Mesendoderm (in vitro differentiated cells): ENCODE measurements around the gene PPM1D.
"Not testable (repeated sequence)": the region's sequence is repeated elsewhere in the genome, so short reads cannot be mapped to it uniquely, and the experiment has no call there.

Source experiments
- DNase-seq: peaks from one replicate; pipeline ENCODE4 v3.0.0; 2013
- H2AK5ac ChIP-seq: 2 replicates; pipeline ENCODE4 v1.6.1; 2013; ENCODE audit warnings: low read length, inconsistent platforms
- H2BK120ac ChIP-seq: 2 replicates; pipeline ENCODE4 v1.6.1; 2013; ENCODE audit warnings: low read depth, mild to moderate bottlenecking, low read length, moderate library complexity, mixed read lengths
- H2BK15ac ChIP-seq: replicated peaks from 2 replicates; pipeline ENCODE4 v1.6.1; 2013; ENCODE audit warnings: low read depth, mild to moderate bottlenecking, moderate library complexity
- H2BK5ac ChIP-seq: 2 replicates; pipeline ENCODE4 v1.6.1; 2013; ENCODE audit warnings: low read length, inconsistent platforms
- H3K18ac ChIP-seq: 2 replicates; pipeline ENCODE4 v1.6.1; 2013; ENCODE audit warnings: mild to moderate bottlenecking, low read length, mixed read lengths
- H3K23ac ChIP-seq: one replicate; pipeline ENCODE4 v1.6.1; 2013; ENCODE audit warnings: low read length
- H3K27ac ChIP-seq: 2 replicates; pipeline ENCODE4 v1.5.1; 2013; ENCODE audit warnings: low read depth, mild to moderate bottlenecking, inconsistent platforms, low read length, moderate library complexity
- H3K27me3 ChIP-seq: 2 replicates; pipeline ENCODE4 v1.6.1; 2013; ENCODE audit warnings: low read length, control low read depth, mild to moderate bottlenecking, inconsistent platforms; ENCODE audit not compliant: insufficient read depth, poor library complexity
- H3K36me3 ChIP-seq: 2 replicates; pipeline ENCODE4 v1.6.1; 2013; ENCODE audit warnings: low read length, inconsistent platforms; ENCODE audit not compliant: control insufficient read depth, insufficient read depth
- H3K4ac ChIP-seq: one replicate; pipeline ENCODE4 v1.6.1; 2013; ENCODE audit warnings: low read depth, mild to moderate bottlenecking, low read length, moderate library complexity
- H3K4me1 ChIP-seq: 2 replicates; pipeline ENCODE4 v1.6.1; 2013; ENCODE audit warnings: low read depth, low read length, inconsistent platforms; ENCODE audit not compliant: control insufficient read depth
- H3K4me2 ChIP-seq: 2 replicates; pipeline ENCODE4 v1.6.1; 2013; ENCODE audit warnings: low read length
- H3K4me3 ChIP-seq: 2 replicates; pipeline ENCODE4 v1.5.1; 2013; ENCODE audit warnings: mild to moderate bottlenecking, low read length
- H3K56ac ChIP-seq: one replicate; pipeline ENCODE4 v1.6.1; 2013; ENCODE audit warnings: low read length
- H3K79me1 ChIP-seq: 2 replicates; pipeline ENCODE4 v1.6.1; 2013; ENCODE audit warnings: low read length, inconsistent platforms
- H3K79me2 ChIP-seq: 2 replicates; pipeline ENCODE4 v1.6.1; 2013; ENCODE audit warnings: mild to moderate bottlenecking, low read length; ENCODE audit not compliant: control insufficient read depth, insufficient read depth
- H3K9ac ChIP-seq: 2 replicates; pipeline ENCODE4 v1.6.1; 2013; ENCODE audit warnings: low read length, inconsistent platforms
- H4K5ac ChIP-seq: one replicate; pipeline ENCODE4 v1.6.1; 2013; ENCODE audit warnings: low read length
- H4K8ac ChIP-seq: one replicate; pipeline ENCODE4 v1.6.1; 2013; ENCODE audit warnings: low read depth, mild to moderate bottlenecking, control low read depth, low read length, moderate library complexity
- WGBS: extraction: QIAGEN DNeasy Blood & Tissue Kit; methylation state at CpG from one replicate; pipeline ENCODE4 v1.1.7; 2013; ENCODE audit warnings: low lambda C conversion rate, missing lambda C conversion rate; ENCODE audit not compliant: insufficient coverage; ENCODE audit errors: extremely low coverage; 5-methylcytosine and 5-hydroxymethylcytosine counted together

PPM1D gene

DNA sequence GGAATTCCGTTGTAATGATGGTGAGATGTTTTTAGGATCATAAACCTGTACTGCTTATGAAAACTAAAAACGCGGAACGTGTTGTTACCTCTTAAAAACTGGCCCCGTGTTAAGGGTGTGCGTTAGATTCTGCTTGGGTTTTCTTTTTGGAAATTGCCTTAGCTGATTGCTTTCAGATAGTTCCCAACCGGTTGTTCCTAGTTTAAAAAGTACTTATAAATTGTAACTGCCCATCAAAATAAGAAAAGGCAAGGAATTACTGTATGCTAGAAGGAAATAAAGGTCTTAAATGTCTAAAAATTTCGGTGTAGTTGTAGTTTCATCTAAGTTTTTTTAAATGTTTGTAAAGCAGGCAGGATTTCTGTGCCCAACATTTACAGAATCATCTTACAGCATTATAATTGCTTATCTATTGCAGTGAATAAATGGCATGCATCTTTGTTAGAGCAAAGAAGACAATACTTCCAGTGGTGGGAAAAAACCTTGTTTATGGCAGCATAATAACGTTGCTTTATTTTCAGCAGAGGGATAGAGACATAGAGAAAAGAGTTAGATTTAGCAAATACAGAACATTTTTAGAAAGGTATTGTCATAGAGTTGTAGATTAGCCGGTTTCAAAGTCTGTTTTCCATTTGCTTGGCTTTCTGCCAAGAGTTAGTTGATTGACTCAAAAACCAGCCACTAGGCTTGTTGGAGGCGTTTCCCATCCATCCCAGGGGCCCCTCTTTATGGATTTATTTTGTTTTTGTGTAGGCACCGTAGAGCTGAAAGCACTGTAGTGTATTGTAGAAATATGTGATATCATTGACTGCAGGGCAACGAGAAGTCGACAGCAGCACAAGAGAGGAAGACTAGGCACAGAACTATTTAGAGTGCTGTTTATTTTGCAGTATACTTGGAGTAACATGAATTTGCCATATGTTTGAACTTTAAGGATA lies 1.7 kb downstream of the PPM1D start:
- Histone ChIP-seq H3K27ac (no peak overlapping the region), H3K18ac (peak overlapping the region; percentile 70)

DNA sequence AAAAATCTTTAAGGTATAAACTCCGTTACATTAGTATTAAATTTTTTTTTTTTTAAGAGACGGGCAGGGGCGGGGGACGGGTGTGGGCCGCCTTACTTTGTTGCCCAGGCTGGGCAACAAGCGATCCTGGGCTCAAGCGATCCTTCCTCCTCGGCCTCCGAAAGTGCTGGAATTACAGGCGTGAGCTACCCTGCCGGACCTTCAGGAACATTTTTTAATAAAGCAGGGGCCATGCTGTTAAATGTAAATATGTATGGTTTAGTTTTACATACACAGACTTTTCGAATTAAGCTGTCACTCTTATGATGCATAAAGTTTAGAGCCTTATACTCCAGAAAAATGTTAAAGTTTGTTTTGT lies 2.4 kb downstream of the PPM1D start:
- H2BK15ac ChIP-seq, result no peak overlapping the region
- no peak overlapping the region for H4K8ac ChIP-seq
- H3K27me3 ChIP-seq, result no peaks in the 10 kb centered on the region
- peak; percentile 17 for DNase-seq
- no peaks in the 10 kb centered on the region for H3K36me3 ChIP-seq
- H3K79me1 ChIP-seq, result peaks cover 3% of the 10 kb centered on the region
- H2BK120ac ChIP-seq, result no peak overlapping the region
- no peak overlapping the region for H4K5ac ChIP-seq
- no peak overlapping the region for H3K27ac ChIP-seq
- peak overlapping the region; percentile 34 for H3K4me2 ChIP-seq
- H3K4me1 ChIP-seq, result no peaks in the 10 kb centered on the region
- no CpG with 5 or more reads among the region's 12 CpGs for WGBS
- H3K79me2 ChIP-seq, result peaks cover 48% of the 10 kb centered on the region
- H3K23ac ChIP-seq, result no peak overlapping the region
- peak overlapping the region; percentile 59 for H3K9ac ChIP-seq
- H3K18ac ChIP-seq, result no peak overlapping the region
- H3K4me3 ChIP-seq, result no peak overlapping the region
- H2AK5ac ChIP-seq, result no peak overlapping the region
- no peak overlapping the region for H2BK5ac ChIP-seq
- no peak overlapping the region for H3K4ac ChIP-seq
- peak overlapping the region; percentile 67 for H3K56ac ChIP-seq

More for the DNA sequence above, 1.7 kb downstream of the PPM1D start:
- peaks cover 3% of the 10 kb centered on the region for H3K79me1 ChIP-seq
- H2BK15ac ChIP-seq, result no peak overlapping the region
- no peak overlapping the region for H2AK5ac ChIP-seq
- H3K36me3 ChIP-seq, result no peaks in the 10 kb centered on the region
- H3K56ac ChIP-seq, result peak overlapping the region; percentile 78
- no peak overlapping the region for H2BK120ac ChIP-seq
- peaks cover 48% of the 10 kb centered on the region for H3K79me2 ChIP-seq
- no peak overlapping the region for H3K23ac ChIP-seq
- no peak overlapping the region for H3K4ac ChIP-seq
- H4K5ac ChIP-seq, result no peak overlapping the region
- H3K9ac ChIP-seq, result peak overlapping the region; percentile 59
- no peaks in the 10 kb centered on the region for H3K27me3 ChIP-seq
- H3K4me3 ChIP-seq, result peak overlapping the region; percentile 52
- H3K4me1 ChIP-seq, result no peaks in the 10 kb centered on the region
- H4K8ac ChIP-seq, result no peak overlapping the region
- WGBS, result no CpG with 5 or more reads among the region's 14 CpGs
- DNase-seq, result peak; percentile 82
- H3K4me2 ChIP-seq, result peak overlapping the region; percentile 87
- no peak overlapping the region for H2BK5ac ChIP-seq

DNA sequence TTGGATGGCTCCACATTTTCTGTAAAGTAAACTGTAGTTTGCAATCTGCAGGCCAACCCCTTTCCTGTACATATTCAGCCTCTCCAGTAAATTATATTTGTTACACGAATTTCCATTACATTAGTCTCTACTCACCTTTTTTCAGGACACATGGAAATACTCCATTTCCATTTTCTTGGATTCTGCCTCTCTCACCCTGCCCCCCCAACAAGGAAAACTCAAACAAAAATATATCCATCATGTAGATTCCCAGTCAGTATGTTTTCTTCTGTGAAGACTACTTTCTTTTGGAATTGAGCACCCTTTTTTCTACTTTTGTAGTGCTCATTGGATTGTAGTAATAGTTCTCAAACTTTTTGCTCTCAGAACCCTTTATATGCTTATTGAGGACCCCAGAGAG lies 2.9 kb downstream of the PPM1D start:
- no peak overlapping the region for H3K18ac ChIP-seq
- no peak overlapping the region for H3K23ac ChIP-seq
- WGBS, result no CpG with 5 or more reads among the region's 1 CpG
- no peak overlapping the region for H2AK5ac ChIP-seq
- no peak overlapping the region for H2BK5ac ChIP-seq
- peaks cover 48% of the 10 kb centered on the region for H3K79me2 ChIP-seq
- no peak for DNase-seq
- no peak overlapping the region for H2BK15ac ChIP-seq
- H3K4me2 ChIP-seq, result peak overlapping the region; percentile 12
- no peak overlapping the region for H3K4ac ChIP-seq
- peaks cover 3% of the 10 kb centered on the region for H3K79me1 ChIP-seq
- no peak overlapping the region for H4K8ac ChIP-seq
- H3K4me3 ChIP-seq, result no peak overlapping the region
- no peak overlapping the region for H3K9ac ChIP-seq
- H4K5ac ChIP-seq, result no peak overlapping the region
- H3K36me3 ChIP-seq, result no peaks in the 10 kb centered on the region
- H2BK120ac ChIP-seq, result no peak overlapping the region
- no peak overlapping the region for H3K56ac ChIP-seq
- H3K27me3 ChIP-seq, result no peaks in the 10 kb centered on the region
- H3K27ac ChIP-seq, result no peak overlapping the region
- no peaks in the 10 kb centered on the region for H3K4me1 ChIP-seq

DNA sequence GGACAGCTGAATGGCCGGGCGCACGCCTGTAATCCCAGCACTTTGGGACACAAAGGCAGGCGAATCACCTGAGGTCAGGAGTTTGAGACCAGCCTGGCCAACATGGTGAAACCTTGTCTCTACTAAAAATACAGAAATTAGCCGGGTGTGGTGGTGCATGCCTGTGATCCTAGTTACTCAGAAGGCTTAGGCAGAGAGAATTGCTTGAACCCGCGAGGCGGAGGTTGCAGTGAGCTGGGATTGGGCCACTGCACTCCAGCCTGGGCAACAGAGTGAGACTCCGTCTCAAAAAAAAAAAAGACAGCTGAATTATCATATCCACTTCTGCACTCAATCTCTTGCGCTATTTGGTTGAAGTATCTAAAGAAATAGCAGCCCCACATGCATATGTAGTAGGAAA lies 3.5 kb downstream of the PPM1D start:
- not testable (repeated sequence) for H3K4ac ChIP-seq, H2BK5ac ChIP-seq, H3K4me3 ChIP-seq, H4K5ac ChIP-seq, H3K18ac ChIP-seq, DNase-seq, H3K27me3 ChIP-seq, H3K36me3 ChIP-seq, H3K4me1 ChIP-seq, H4K8ac ChIP-seq, H3K56ac ChIP-seq, H3K4me2 ChIP-seq, H3K23ac ChIP-seq, H3K79me1 ChIP-seq, H2BK120ac ChIP-seq, H2BK15ac ChIP-seq, H2AK5ac ChIP-seq, H3K9ac ChIP-seq, H3K27ac ChIP-seq
- WGBS, result no CpG with 5 or more reads among the region's 10 CpGs
- H3K79me2 ChIP-seq, result peaks cover 50% of the 10 kb centered on the region

- no peaks in the 10 kb centered on the region for H3K27me3 ChIP-seq
- no peak overlapping the region for H2BK5ac ChIP-seq
- no CpG with 5 or more reads among the region's 5 CpGs for WGBS
- no peak overlapping the region for H3K4ac ChIP-seq
- no peaks in the 10 kb centered on the region for H3K36me3 ChIP-seq
- H3K79me2 ChIP-seq, result peaks cover 54% of the 10 kb centered on the region
- H4K5ac ChIP-seq, result no peak overlapping the region
- H3K79me1 ChIP-seq, result peaks cover 5% of the 10 kb centered on the region
- no peak overlapping the region for H3K23ac ChIP-seq
- H3K4me3 ChIP-seq, result no peak overlapping the region
- H3K18ac ChIP-seq, result no peak overlapping the region
- no peak overlapping the region for H3K9ac ChIP-seq
- H2AK5ac ChIP-seq, result no peak overlapping the region
- H2BK15ac ChIP-seq, result no peak overlapping the region
- H3K4me1 ChIP-seq, result no peaks in the 10 kb centered on the region
- no peak overlapping the region for H2BK120ac ChIP-seq
- no peak overlapping the region for H3K4me2 ChIP-seq
- no peak overlapping the region for H4K8ac ChIP-seq
- H3K27ac ChIP-seq, result no peak overlapping the region
- no peak overlapping the region for H3K56ac ChIP-seq
- DNase-seq, result peak; percentile 33
Measured at GRCh38 chr17:60604686-60605334, 4.8 kb downstream of the PPM1D start.
